B cell (primary cell): Measurements from ENCODE around the gene CDKL4. TPM values are rescaled to one million over a fixed set of nuclear protein-coding genes. Genes with fewer than 3 reads are reported as not detected.

Source experiments
- ATAC-seq: fragments of 200-7000 bp; cut with Tn5 transposase; one replicate; pipeline ENCODE4 v1.10.0; 2021; ENCODE audit warnings: low read depth, mild to moderate bottlenecking, moderate number of reproducible peaks, moderate library complexity
- CTCF ChIA-PET: fragments of 350-600 bp; sonication (Branson Sonifier 250); formaldehyde crosslinking; loops from one replicate; lab custom pipeline; 2021; ENCODE audit warnings: antibody characterized with exemption, inconsistent platforms; lab: Charles Lee
- POLR2A ChIA-PET: fragments of 350-600 bp; sonication (Branson Sonifier 250); formaldehyde crosslinking; loops from one replicate; lab custom pipeline; 2021; ENCODE audit warnings: antibody characterized with exemption; lab: Charles Lee
- DNase-seq: peaks from one replicate; pipeline ENCODE4 v3.0.0; 2013
- H2AFZ ChIP-seq: 2 replicates; pipeline ENCODE4 v1.6.1; 2012; ENCODE audit warnings: mild to moderate bottlenecking, low read depth, low read length; ENCODE audit not compliant: insufficient read depth, poor library complexity, severe bottlenecking
- H3K27ac ChIP-seq, 2 donors: 1 replicate in 1 of 2; 2 replicates in 1 of 2; pipeline ENCODE4 v1.5.1; 2012 to 2013; ENCODE audit warnings: low read length in 2 of 2, mild to moderate bottlenecking in 2 of 2, moderate library complexity in 1 of 2
- H3K27me3 ChIP-seq, 4 experiments: fragments of 200-600 bp in 1 of 4; sonication (generic) in 1 of 4; replicated peaks in 1 of 4; 1 replicate in 2 of 4; 2 replicates in 2 of 4; pipeline versions ENCODE4 v1.6.1 to v1.7.0; 2013 to 2016; ENCODE audit warnings: low read length in 3 of 4, mild to moderate bottlenecking in 2 of 4, mixed read lengths in 1 of 4, moderate library complexity in 1 of 4; ENCODE audit not compliant: insufficient read depth in 4 of 4, control insufficient read depth in 3 of 4; ENCODE audit errors: control extremely low read depth in 1 of 4
- H3K36me3 ChIP-seq, 2 experiments: replicated peaks in 1 of 2; 1 replicate in 1 of 2; 2 replicates in 1 of 2; pipeline versions ENCODE4 v1.6.1 to v1.7.1; 2013; ENCODE audit warnings: low read length in 1 of 2; ENCODE audit not compliant: insufficient read depth in 2 of 2, control insufficient read depth in 1 of 2; ENCODE audit errors: control extremely low read depth in 1 of 2, extremely low read depth in 1 of 2
- H3K4me1 ChIP-seq, 2 donors: fragments of 200-600 bp in 1 of 2; sonication (generic) in 1 of 2; 1 replicate in 1 of 2; 2 replicates in 1 of 2; pipeline versions ENCODE4 v1.5.1 to v1.6.1; 2013 to 2017; ENCODE audit warnings: low read length in 2 of 2; ENCODE audit not compliant: control insufficient read depth in 2 of 2, insufficient read depth in 2 of 2
- H3K4me2 ChIP-seq: replicated peaks from 2 replicates; pipeline ENCODE3; 2012; ENCODE audit warnings: mild to moderate bottlenecking, low read depth, low read length; ENCODE audit not compliant: poor library complexity, severe bottlenecking
- H3K4me3 ChIP-seq, 5 experiments: fragments of 200-600 bp in 1 of 5; sonication (generic) in 1 of 5; 1 replicate in 3 of 5; 2 replicates in 2 of 5; pipeline versions ENCODE4 v1.5.1 to v1.7.0; 2011 to 2016; ENCODE audit warnings: low read length in 4 of 5, mild to moderate bottlenecking in 4 of 5, low read depth in 2 of 5, control low read depth in 1 of 5, moderate library complexity in 1 of 5; ENCODE audit not compliant: insufficient read depth in 1 of 5; ENCODE audit errors: control extremely low read depth in 1 of 5, extremely low read depth in 1 of 5
- H3K79me2 ChIP-seq: fragments of 200-600 bp; sonication (generic); one replicate; pipeline ENCODE4 v1.6.0; 2016; ENCODE audit warnings: low read length; ENCODE audit not compliant: control insufficient read depth, insufficient read depth
- H3K9ac ChIP-seq: fragments of 200-600 bp; sonication (generic); 2 replicates; pipeline ENCODE4 v1.6.1; 2017; ENCODE audit warnings: mild to moderate bottlenecking, low read length, moderate library complexity
- H3K9me3 ChIP-seq, 3 donors: one replicate each; pipeline versions ENCODE4 v1.6.1 to v1.7.1; 2013; ENCODE audit warnings: low read length in 2 of 3; ENCODE audit not compliant: control insufficient read depth in 2 of 3, insufficient read depth in 1 of 3; ENCODE audit errors: control extremely low read depth in 1 of 3
- H4K20me1 ChIP-seq: 2 replicates; pipeline ENCODE4 v1.6.0; 2012; ENCODE audit warnings: mild to moderate bottlenecking, low read length; ENCODE audit not compliant: insufficient read depth, control insufficient read depth, poor library complexity, severe bottlenecking
- H3K27ac Mint-ChIP-seq: one replicate; pipeline ENCODE4 v1.8.0; 2021; ENCODE audit warnings: mixed read lengths
- H3K27me3 Mint-ChIP-seq: one replicate; pipeline ENCODE4 v1.8.0; 2021; ENCODE audit warnings: mixed read lengths
- H3K4me1 Mint-ChIP-seq: one replicate; pipeline ENCODE4 v1.8.0; 2021; ENCODE audit warnings: mixed read lengths
- H3K4me3 Mint-ChIP-seq: one replicate; pipeline ENCODE4 v1.8.0; 2021; ENCODE audit warnings: mixed read lengths
- H3K9me3 Mint-ChIP-seq: one replicate; pipeline ENCODE4 v1.8.0; 2022; ENCODE audit warnings: mixed read lengths; ENCODE audit not compliant: insufficient read depth
- EZH2 ChIP-seq: IDR thresholded peaks from 2 replicates; pipeline ENCODE4 v1.6.1; 2012; ENCODE audit warnings: borderline replicate concordance, low read depth, mild to moderate bottlenecking, moderate library complexity, low read length; ENCODE audit not compliant: insufficient read depth, poor library complexity, severe bottlenecking
- WGBS: methylation state at CpG from one replicate; pipeline ENCODE4 v1.1.5; 2013; ENCODE audit warnings: missing lambda C conversion rate; ENCODE audit not compliant: insufficient coverage; 5-methylcytosine and 5-hydroxymethylcytosine counted together
- intact Hi-C: fragments of 100-400 bp; cut with micrococcal nuclease; formaldehyde crosslinking; loops from one replicate; pipeline ENCODE4 v1.10.0; 2022
- polyA plus RNA-seq: library from polyadenylated mRNA; depleted of rRNA; stranded (reverse); fragments of >200 nt; gene quantifications from 2 replicates; pipeline ENCODE4 v1.2.3, GENCODE V29; 2012
- total RNA-seq, 2 donors: library from RNA; stranded (reverse); fragments of 120-200 nt in 1 of 2; gene quantifications; 1 replicate in 1 of 2; 2 replicates in 1 of 2; pipeline versions ENCODE4 v1.2.3 to v1.2.4, GENCODE V29; 2013 to 2022
- TF ChIP-seq, protein P1 (sequence below): fragments of 200-600 bp; IDR thresholded peaks from one replicate; pipeline ENCODE4 v1.8.0; 2022; ENCODE audit warnings: antibody characterized with exemption, mild to moderate bottlenecking

The CDKL4 gene
- total and polyA plus RNA-seq, 2 donors (not counting 1 experiment from before 2014, with no cell fraction given), result not detected

DNA sequence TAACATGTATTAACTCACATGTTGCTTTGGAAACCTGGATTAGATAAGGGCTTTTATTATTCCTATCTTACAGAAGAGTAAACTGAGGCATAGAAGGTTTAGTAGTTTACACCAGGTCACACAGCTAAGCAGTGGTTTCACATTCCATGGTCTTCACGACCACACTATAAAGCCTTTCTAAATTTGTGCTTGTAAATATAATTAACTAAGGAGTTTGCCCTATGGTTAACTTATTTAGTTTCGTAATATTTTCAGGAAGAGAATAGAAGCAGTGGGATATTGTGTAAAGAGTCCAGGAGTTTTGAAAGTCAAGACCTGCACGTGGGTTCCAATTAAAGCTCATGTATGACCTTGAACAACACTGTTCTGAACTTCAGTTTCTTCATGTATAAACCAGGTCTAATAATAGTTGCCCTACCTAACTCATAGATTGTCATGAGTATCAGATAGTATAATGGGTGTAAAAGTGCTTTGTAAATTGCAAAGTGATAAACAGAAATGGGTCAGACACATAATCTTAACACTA is 103.4 kb downstream of the CDKL4 start:
- Histone ChIP-seq H3K27me3 (no peaks in the 10 kb centered on the region), H3K9me3 (peaks cover 0 to 3% (median 0%) of the 10 kb centered on the region in 3 donors), H3K79me2 (no peaks in the 10 kb centered on the region), H2AFZ (no peak overlapping the region), H3K4me2 (peak overlapping the region; percentile 60), H3K27ac (peak overlapping the region; percentile 50 to 59), H3K36me3 (no peaks in the 10 kb centered on the region), H3K9ac (peak overlapping the region; percentile 42), H3K4me1 (peaks cover 41 to 44% of the 10 kb centered on the region in 2 donors), H3K4me3 (no peak overlapping the region), H4K20me1 (no peaks in the 10 kb centered on the region)
- intact Hi-C loops, result loop anchor here (5.0 kb wide), 1 partner anchor 352 kb away; no protein-coding TSS in a partner anchor
- Mint-ChIP-seq H3K9me3 (no peaks in the 10 kb centered on the region), H3K27me3 (no peaks in the 10 kb centered on the region), H3K4me1 (peaks cover 49% of the 10 kb centered on the region), H3K4me3 (peak overlapping the region; percentile 60), H3K27ac (peak overlapping the region; percentile 42)
- CTCF ChIA-PET, result interaction anchor here (1.4 to 1.6 kb wide), 2 partner anchors 11 to 16 kb away, joined by 4 to 8 read pairs; no protein-coding TSS in a partner anchor
- DNase-seq (no peak), ATAC-seq (no peak)
- no peak for TF ChIP-seq EZH2
- TF ChIP-seq, protein P1, sequence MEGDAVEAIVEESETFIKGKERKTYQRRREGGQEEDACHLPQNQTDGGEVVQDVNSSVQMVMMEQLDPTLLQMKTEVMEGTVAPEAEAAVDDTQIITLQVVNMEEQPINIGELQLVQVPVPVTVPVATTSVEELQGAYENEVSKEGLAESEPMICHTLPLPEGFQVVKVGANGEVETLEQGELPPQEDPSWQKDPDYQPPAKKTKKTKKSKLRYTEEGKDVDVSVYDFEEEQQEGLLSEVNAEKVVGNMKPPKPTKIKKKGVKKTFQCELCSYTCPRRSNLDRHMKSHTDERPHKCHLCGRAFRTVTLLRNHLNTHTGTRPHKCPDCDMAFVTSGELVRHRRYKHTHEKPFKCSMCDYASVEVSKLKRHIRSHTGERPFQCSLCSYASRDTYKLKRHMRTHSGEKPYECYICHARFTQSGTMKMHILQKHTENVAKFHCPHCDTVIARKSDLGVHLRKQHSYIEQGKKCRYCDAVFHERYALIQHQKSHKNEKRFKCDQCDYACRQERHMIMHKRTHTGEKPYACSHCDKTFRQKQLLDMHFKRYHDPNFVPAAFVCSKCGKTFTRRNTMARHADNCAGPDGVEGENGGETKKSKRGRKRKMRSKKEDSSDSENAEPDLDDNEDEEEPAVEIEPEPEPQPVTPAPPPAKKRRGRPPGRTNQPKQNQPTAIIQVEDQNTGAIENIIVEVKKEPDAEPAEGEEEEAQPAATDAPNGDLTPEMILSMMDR, result no peak
- POLR2A ChIA-PET, result interaction anchor here (0.5 to 1.6 kb wide), 2 partner anchors 14 to 537 kb away, joined by 3 to 6 read pairs; no protein-coding TSS in a partner anchor
- no CpG with 5 or more reads among the region's 3 CpGs for WGBS
